ENCODE data around the gene LIMS1. TPM values are rescaled to one million over a fixed set of nuclear protein-coding genes. Genes with fewer than 3 reads are reported as not detected.
"Not testable (repeated sequence)": the region's sequence is repeated elsewhere in the genome, so short reads cannot be mapped to it uniquely, and the experiment has no call there.

Gene LIMS1
- total and polyA plus RNA-seq, 5 donors: 21.4 to 65.6 (median 55.1) TPM

GRCh38 chr2:108594982-108595464 lies 60.8 kb downstream of the LIMS1 start:
- Histone ChIP-seq H3K27ac (ENCODE audit: low read length) (no peak overlapping the region), H3K27me3 (ENCODE audit: control insufficient read depth, insufficient read depth) (no peaks in the 10 kb centered on the region), H3K4me3 (ENCODE audit: low read length) (no peak overlapping the region), H3K9me3 (ENCODE audit: control insufficient read depth, low read length) (no peaks in the 10 kb centered on the region), H3K4me1 (ENCODE audit: control insufficient read depth, insufficient read depth, low read length) (no peaks in the 10 kb centered on the region)
- 42% methylated on average over 4 of the region's 4 CpGs for WGBS
- DNase-seq: no peak
- peak in 1 of 2 donors; percentile 40 for ATAC-seq
- intact Hi-C loops (cut with DNase I): no loop called here

DNA sequence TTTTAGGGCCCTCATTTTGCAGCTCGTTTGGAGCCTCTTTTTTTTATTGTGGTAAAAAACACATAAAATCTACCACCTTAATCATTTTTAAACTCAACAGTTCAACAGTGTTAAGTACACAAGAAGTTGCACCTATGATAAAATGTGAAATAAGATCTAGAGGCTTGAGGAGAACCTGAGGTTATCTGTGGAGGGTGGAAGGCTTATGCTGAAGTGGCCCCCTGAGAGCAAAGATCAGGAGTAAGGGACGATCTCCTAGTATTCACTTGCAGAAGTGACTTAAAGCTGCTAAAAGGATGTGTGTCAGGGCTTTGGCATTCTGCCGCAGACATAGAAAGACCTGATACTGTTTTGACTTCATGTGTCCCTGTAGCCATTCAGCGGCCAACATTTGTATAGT lies 61.5 kb downstream of the LIMS1 start:
- ATAC-seq; H3K4me1 ChIP-seq (ENCODE audit: control insufficient read depth, insufficient read depth, low read length); DNase-seq; H3K27me3 ChIP-seq (ENCODE audit: control insufficient read depth, insufficient read depth); H3K4me3 ChIP-seq (ENCODE audit: low read length); intact Hi-C loops (cut with DNase I); H3K9me3 ChIP-seq (ENCODE audit: control insufficient read depth, low read length); H3K27ac ChIP-seq (ENCODE audit: low read length): not testable (repeated sequence)
- WGBS: 32% methylated on average over 3 of the region's 4 CpGs

DNA sequence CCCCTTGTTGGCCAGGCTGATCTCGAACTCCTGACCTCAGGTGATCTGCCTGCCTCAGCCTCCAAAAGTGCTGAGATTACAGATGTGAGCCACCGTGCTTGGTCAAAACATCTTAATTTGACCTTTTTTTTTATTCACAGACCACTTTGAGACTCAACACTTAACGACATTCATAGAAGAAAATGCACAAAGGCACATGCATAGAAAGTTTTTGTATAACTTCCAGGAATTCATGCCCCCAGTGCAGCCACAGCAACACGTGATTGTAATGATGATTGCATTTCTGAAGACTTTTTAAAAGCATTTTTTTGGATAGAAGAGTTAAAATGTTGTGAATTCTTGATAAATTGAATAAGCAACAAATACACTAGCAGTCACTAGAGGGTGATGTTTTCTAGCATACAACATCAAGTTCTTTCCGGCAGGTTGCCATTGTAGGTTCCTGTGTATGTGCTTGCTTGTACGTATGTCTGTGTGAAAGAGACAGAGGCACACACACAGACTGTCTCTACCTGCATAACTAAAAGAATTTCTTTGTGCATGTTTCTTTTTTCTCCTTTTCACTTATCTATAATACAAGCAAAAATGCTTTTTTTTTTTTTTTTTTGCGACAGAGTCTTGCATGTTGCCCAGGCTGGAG lies 63.0 kb downstream of the LIMS1 start:
- 46% methylated on average over 7 of the region's 7 CpGs for WGBS
- H3K9me3 ChIP-seq (ENCODE audit: control insufficient read depth, low read length); H3K27ac ChIP-seq (ENCODE audit: low read length); H3K4me3 ChIP-seq (ENCODE audit: low read length); DNase-seq; H3K27me3 ChIP-seq (ENCODE audit: control insufficient read depth, insufficient read depth); H3K4me1 ChIP-seq (ENCODE audit: control insufficient read depth, insufficient read depth, low read length); intact Hi-C loops (cut with DNase I): not testable (repeated sequence)
- ATAC-seq: peak; percentile 34 to 57

- intact Hi-C loops (cut with DNase I); H3K27me3 ChIP-seq (ENCODE audit: control insufficient read depth, insufficient read depth); H3K9me3 ChIP-seq (ENCODE audit: control insufficient read depth, low read length); ATAC-seq; DNase-seq; H3K4me1 ChIP-seq (ENCODE audit: control insufficient read depth, insufficient read depth, low read length); H3K27ac ChIP-seq (ENCODE audit: low read length); H3K4me3 ChIP-seq (ENCODE audit: low read length): not testable (repeated sequence)
- 80% methylated on average over 10 of the region's 10 CpGs for WGBS
Measured at GRCh38 chr2:108601199-108601598, 66.9 kb downstream of the LIMS1 start.

GRCh38 chr2:108602422-108602821 lies 68.2 kb downstream of the LIMS1 start:
- no peak overlapping the region for H3K4me3 ChIP-seq (ENCODE audit: low read length)

GRCh38 chr2:108604196-108604595 lies 69.9 kb downstream of the LIMS1 start:
- intact Hi-C loops (cut with DNase I): no loop called here
- H3K9me3 ChIP-seq (ENCODE audit: control insufficient read depth, low read length): no peaks in the 10 kb centered on the region

More at GRCh38 chr2:108602422-108602821, 68.2 kb downstream of the LIMS1 start:
- Histone ChIP-seq H3K4me1 (ENCODE audit: control insufficient read depth, insufficient read depth, low read length) (peaks cover 3% of the 10 kb centered on the region), H3K27me3 (ENCODE audit: control insufficient read depth, insufficient read depth) (no peaks in the 10 kb centered on the region), H3K9me3 (ENCODE audit: control insufficient read depth, low read length) (no peaks in the 10 kb centered on the region), H3K27ac (ENCODE audit: low read length) (no peak overlapping the region)
- ATAC-seq (no peak), DNase-seq (no peak)
- intact Hi-C loops (cut with DNase I): no loop called here

GRCh38 chr2:108605947-108606346 lies 71.7 kb downstream of the LIMS1 start:
- intact Hi-C loops (cut with DNase I): no loop called here
- H3K4me1 ChIP-seq (ENCODE audit: control insufficient read depth, insufficient read depth, low read length): peaks cover 3% of the 10 kb centered on the region
- DNase-seq: no peak
- 79% methylated on average over 3 of the region's 3 CpGs for WGBS
- H3K4me3 ChIP-seq (ENCODE audit: low read length): no peak overlapping the region
- H3K27ac ChIP-seq (ENCODE audit: low read length): no peak overlapping the region
- no peaks in the 10 kb centered on the region for H3K27me3 ChIP-seq (ENCODE audit: control insufficient read depth, insufficient read depth)
- H3K9me3 ChIP-seq (ENCODE audit: control insufficient read depth, low read length): no peaks in the 10 kb centered on the region
- no peak for ATAC-seq

More at GRCh38 chr2:108604196-108604595, 69.9 kb downstream of the LIMS1 start:
- no peak overlapping the region for H3K4me3 ChIP-seq (ENCODE audit: low read length)
- H3K4me1 ChIP-seq (ENCODE audit: control insufficient read depth, insufficient read depth, low read length): peaks cover 3% of the 10 kb centered on the region
- H3K27me3 ChIP-seq (ENCODE audit: control insufficient read depth, insufficient read depth): no peaks in the 10 kb centered on the region
- ATAC-seq: no peak
- 82% methylated on average over 4 of the region's 4 CpGs for WGBS
- no peak for DNase-seq
- H3K27ac ChIP-seq (ENCODE audit: low read length): no peak overlapping the region

- Histone ChIP-seq H3K27me3 (ENCODE audit: control insufficient read depth, insufficient read depth) (no peaks in the 10 kb centered on the region), H3K9me3 (ENCODE audit: control insufficient read depth, low read length) (no peaks in the 10 kb centered on the region), H3K27ac (ENCODE audit: low read length) (no peak overlapping the region), H3K4me1 (ENCODE audit: control insufficient read depth, insufficient read depth, low read length) (peaks cover 5% of the 10 kb centered on the region), H3K4me3 (ENCODE audit: low read length) (no peak overlapping the region)
- ATAC-seq: peak; percentile 44 to 54
- intact Hi-C loops (cut with DNase I): no loop called here
- DNase-seq: peak in 2 of 3 donors; percentile 28 to 72
- WGBS: 71% methylated on average over 3 of the region's 3 CpGs
Measured at GRCh38 chr2:108607706-108608301, 73.5 kb downstream of the LIMS1 start.

DNA sequence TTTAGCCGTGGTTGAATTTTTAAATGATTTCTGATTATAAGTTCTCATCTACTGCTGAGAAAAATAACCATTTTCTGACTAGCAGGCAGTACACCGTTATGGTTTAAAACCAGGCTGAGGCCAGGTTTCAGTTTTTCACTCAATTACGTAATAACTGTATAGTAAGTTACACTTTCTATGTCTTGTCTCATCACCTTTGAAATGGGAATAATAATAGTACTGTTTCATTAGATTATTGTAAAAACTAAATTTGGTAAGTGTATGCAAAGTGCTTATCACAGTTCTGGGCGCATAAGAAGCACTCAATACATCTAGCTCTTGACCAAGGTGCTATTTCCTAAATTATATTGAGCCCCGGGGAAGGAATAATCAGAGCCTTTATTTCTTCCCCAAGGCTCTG lies 76.8 kb downstream of the LIMS1 start:
- Histone ChIP-seq H3K27me3 (ENCODE audit: control insufficient read depth, insufficient read depth) (no peaks in the 10 kb centered on the region), H3K27ac (ENCODE audit: low read length) (no peak overlapping the region), H3K9me3 (ENCODE audit: control insufficient read depth, low read length) (no peaks in the 10 kb centered on the region), H3K4me1 (ENCODE audit: control insufficient read depth, insufficient read depth, low read length) (peaks cover 5% of the 10 kb centered on the region), H3K4me3 (ENCODE audit: low read length) (no peak overlapping the region)
- DNase-seq (no peak), ATAC-seq (no peak)
- WGBS: 72% methylated on average over 5 of the region's 5 CpGs
- intact Hi-C loops (cut with DNase I): no loop called here

GRCh38 chr2:108612153-108612513 lies 77.9 kb downstream of the LIMS1 start:
- 70% methylated on average over 5 of the region's 5 CpGs for WGBS
- Histone ChIP-seq H3K4me1 (ENCODE audit: control insufficient read depth, insufficient read depth, low read length) (peaks cover 3% of the 10 kb centered on the region), H3K4me3 (ENCODE audit: low read length) (no peak overlapping the region), H3K9me3 (ENCODE audit: control insufficient read depth, low read length) (no peaks in the 10 kb centered on the region), H3K27ac (ENCODE audit: low read length) (no peak overlapping the region), H3K27me3 (ENCODE audit: control insufficient read depth, insufficient read depth) (no peaks in the 10 kb centered on the region)
- DNase-seq (no peak), ATAC-seq (no peak)
- intact Hi-C loops (cut with DNase I): no loop called here

DNA sequence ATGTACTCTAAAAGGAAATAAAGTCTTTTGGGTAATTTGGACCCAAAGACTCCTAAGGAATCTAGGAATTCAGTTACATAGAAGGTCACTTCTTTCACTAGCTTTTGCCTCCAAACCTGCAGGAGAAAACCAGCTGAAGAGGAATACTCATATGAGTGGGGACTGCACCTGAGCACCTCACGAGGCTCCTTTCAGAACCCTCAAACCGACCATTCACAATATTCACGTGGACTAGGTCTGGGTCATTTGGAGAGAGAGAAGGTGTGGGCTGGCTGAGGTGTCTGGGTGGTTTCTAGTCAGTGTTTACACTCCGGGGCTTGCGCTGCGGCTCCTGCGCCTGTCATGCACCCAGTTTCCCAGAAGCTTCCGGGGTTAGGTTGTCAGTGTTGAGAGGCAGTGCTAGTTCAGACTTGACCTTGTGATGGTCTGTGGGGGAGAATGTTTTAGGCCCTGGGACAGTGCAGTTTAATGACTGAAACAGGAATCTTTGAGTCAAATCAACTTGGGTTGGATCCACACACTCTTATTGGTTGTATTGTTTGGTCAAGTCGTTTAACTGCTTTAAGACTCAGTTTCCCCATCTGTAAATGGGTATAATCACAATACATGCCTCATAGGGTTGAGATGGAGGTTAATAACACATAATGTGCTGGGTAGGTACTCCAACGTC lies 78.4 kb downstream of the LIMS1 start:
- Histone ChIP-seq H3K9me3 (ENCODE audit: control insufficient read depth, low read length) (no peaks in the 10 kb centered on the region), H3K4me3 (ENCODE audit: low read length) (no peak overlapping the region), H3K27ac (ENCODE audit: low read length) (no peak overlapping the region), H3K4me1 (ENCODE audit: control insufficient read depth, insufficient read depth, low read length) (peaks cover 3% of the 10 kb centered on the region), H3K27me3 (ENCODE audit: control insufficient read depth, insufficient read depth) (no peaks in the 10 kb centered on the region)
- intact Hi-C loops (cut with DNase I): no loop called here
- no peak for ATAC-seq
- WGBS: 87% methylated on average over 10 of the region's 10 CpGs
- DNase-seq: no peak

All from right cardiac atrium (tissue), 5 donors.